ENCODE results near the gene UBE3D. TPM values are rescaled to one million over a fixed set of nuclear protein-coding genes. Genes with fewer than 3 reads are reported as not detected.

UBE3D gene
- total and polyA plus RNA-seq, 4 experiments from 2014 or later, result 4.3 to 7.3 (median 6.0) TPM

GRCh38 chr6:82996156-82996555 lies 69.5 kb downstream of the UBE3D start:
- POLR2A ChIA-PET (ENCODE audit: partially characterized antibody), result no interaction called here
- DNase-seq, result no peak
- Histone ChIP-seq H3K27me3 (ENCODE audit: insufficient read depth, low read length) (no peaks in the 10 kb centered on the region), H3K9me3 (ENCODE audit: control insufficient read depth in 1 of 2, low read length in 2 of 2) (no peaks in the 10 kb centered on the region), H3K36me3 (ENCODE audit: insufficient read depth, low read length) (no peaks in the 10 kb centered on the region), H3K4me1 (ENCODE audit: insufficient read depth, low read length) (no peaks in the 10 kb centered on the region), H3K27ac (ENCODE audit: low read depth, low read length) (no peak overlapping the region), H3K4me3 (ENCODE audit: low read length in 2 of 2) (no peak overlapping the region)
- H3K9me3 Mint-ChIP-seq, result peaks cover 0 to 9% (median 0%) of the 10 kb centered on the region in 8 donors
- no peak overlapping the region for H3K4me3 Mint-ChIP-seq
- CTCF ChIA-PET (ENCODE audit: partially characterized antibody), result no interaction called here
- intact Hi-C loops (cut with micrococcal nuclease), result no loop called here
- H3K27ac Mint-ChIP-seq, result no peak overlapping the region
- H3K4me1 Mint-ChIP-seq, result peaks cover 0 to 4% (median under 1%) of the 10 kb centered on the region in 4 donors
- no peaks in the 10 kb centered on the region for H3K27me3 Mint-ChIP-seq
- H3K36me3 Mint-ChIP-seq, result peaks cover 10 to 42% of the 10 kb centered on the region in 2 donors

GRCh38 chr6:82995066-82995465 lies 70.6 kb downstream of the UBE3D start:
- no peaks in the 10 kb centered on the region for H3K27me3 Mint-ChIP-seq

GRCh38 chr6:82989736-82990290 lies 75.8 kb downstream of the UBE3D start:
- peaks cover 0 to 2% (median 0%) of the 10 kb centered on the region in 4 donors for H3K4me1 Mint-ChIP-seq
- no peaks in the 10 kb centered on the region for H3K36me3 ChIP-seq (ENCODE audit: insufficient read depth, low read length)
- no peaks in the 10 kb centered on the region for H3K4me1 ChIP-seq (ENCODE audit: insufficient read depth, low read length)
- H3K36me3 Mint-ChIP-seq, result peaks cover 8 to 22% of the 10 kb centered on the region in 2 donors
- H3K4me3 ChIP-seq (ENCODE audit: low read length in 2 of 2), result no peak overlapping the region
- CTCF ChIA-PET (ENCODE audit: partially characterized antibody), result no interaction called here
- H3K9me3 Mint-ChIP-seq, result peaks cover 0 to 8% (median 0%) of the 10 kb centered on the region in 8 donors
- intact Hi-C loops (cut with micrococcal nuclease), result no loop called here
- H3K27me3 Mint-ChIP-seq, result no peaks in the 10 kb centered on the region
- H3K4me3 Mint-ChIP-seq, result no peak overlapping the region
- no peak overlapping the region for H3K27ac Mint-ChIP-seq
- DNase-seq, result no peak
- H3K27ac ChIP-seq (ENCODE audit: low read depth, low read length), result no peak overlapping the region
- POLR2A ChIA-PET (ENCODE audit: partially characterized antibody), result no interaction called here
- H3K9me3 ChIP-seq (ENCODE audit: control insufficient read depth in 1 of 2, low read length in 2 of 2), result no peaks in the 10 kb centered on the region
- H3K27me3 ChIP-seq (ENCODE audit: insufficient read depth, low read length), result no peaks in the 10 kb centered on the region

More at GRCh38 chr6:82995066-82995465, 70.6 kb downstream of the UBE3D start:
- H3K36me3 ChIP-seq (ENCODE audit: insufficient read depth, low read length), result no peaks in the 10 kb centered on the region
- Mint-ChIP-seq H3K4me3 (no peak overlapping the region), H3K36me3 (peaks cover 10 to 39% of the 10 kb centered on the region in 2 donors), H3K27ac (peak overlapping the region in 1 of 7 donors; percentile 25), H3K4me1 (peaks cover 0 to 4% (median under 1%) of the 10 kb centered on the region in 4 donors), H3K9me3 (peaks cover 0 to 9% (median 0%) of the 10 kb centered on the region in 8 donors)
- no peak overlapping the region for H3K4me3 ChIP-seq (ENCODE audit: low read length in 2 of 2)
- H3K4me1 ChIP-seq (ENCODE audit: insufficient read depth, low read length), result no peaks in the 10 kb centered on the region
- ChIA-PET POLR2A (ENCODE audit: partially characterized antibody) (no interaction called here), CTCF (ENCODE audit: partially characterized antibody) (no interaction called here)
- no peak overlapping the region for H3K27ac ChIP-seq (ENCODE audit: low read depth, low read length)
- intact Hi-C loops (cut with micrococcal nuclease), result no loop called here
- no peak for DNase-seq
- H3K27me3 ChIP-seq (ENCODE audit: insufficient read depth, low read length), result no peaks in the 10 kb centered on the region
- no peaks in the 10 kb centered on the region for H3K9me3 ChIP-seq (ENCODE audit: control insufficient read depth in 1 of 2, low read length in 2 of 2)

GRCh38 chr6:82988930-82989351 lies 76.7 kb downstream of the UBE3D start:
- ChIA-PET CTCF (ENCODE audit: partially characterized antibody) (no interaction called here), POLR2A (ENCODE audit: partially characterized antibody) (no interaction called here)
- Histone ChIP-seq H3K36me3 (ENCODE audit: insufficient read depth, low read length) (no peaks in the 10 kb centered on the region), H3K4me3 (ENCODE audit: low read length in 2 of 2) (no peak overlapping the region), H3K9me3 (ENCODE audit: control insufficient read depth in 1 of 2, low read length in 2 of 2) (no peaks in the 10 kb centered on the region), H3K27me3 (ENCODE audit: insufficient read depth, low read length) (no peaks in the 10 kb centered on the region), H3K27ac (ENCODE audit: low read depth, low read length) (no peak overlapping the region), H3K4me1 (ENCODE audit: insufficient read depth, low read length) (no peaks in the 10 kb centered on the region)
- H3K27ac Mint-ChIP-seq, result no peak overlapping the region
- H3K4me1 Mint-ChIP-seq, result peaks cover 0 to 2% (median 0%) of the 10 kb centered on the region in 4 donors
- peaks cover 8 to 13% of the 10 kb centered on the region in 2 donors for H3K36me3 Mint-ChIP-seq
- no peaks in the 10 kb centered on the region for H3K27me3 Mint-ChIP-seq
- no peak for DNase-seq
- H3K9me3 Mint-ChIP-seq, result peaks cover 0 to 2% (median 0%) of the 10 kb centered on the region in 8 donors
- no peak overlapping the region for H3K4me3 Mint-ChIP-seq
- intact Hi-C loops (cut with micrococcal nuclease), result no loop called here

- DNase-seq, result no peak
- Mint-ChIP-seq H3K27ac (no peak overlapping the region), H3K4me3 (no peak overlapping the region), H3K27me3 (no peaks in the 10 kb centered on the region), H3K36me3 (peaks cover 3 to 5% of the 10 kb centered on the region in 2 donors), H3K4me1 (no peaks in the 10 kb centered on the region), H3K9me3 (no peaks in the 10 kb centered on the region)
- POLR2A ChIA-PET (ENCODE audit: partially characterized antibody), result no interaction called here
- no peaks in the 10 kb centered on the region for H3K27me3 ChIP-seq (ENCODE audit: insufficient read depth, low read length)
- H3K4me3 ChIP-seq (ENCODE audit: low read length in 2 of 2), result no peak overlapping the region
- H3K4me1 ChIP-seq (ENCODE audit: insufficient read depth, low read length), result no peaks in the 10 kb centered on the region
- no peak overlapping the region for H3K27ac ChIP-seq (ENCODE audit: low read depth, low read length)
- intact Hi-C loops (cut with micrococcal nuclease), result no loop called here
- CTCF ChIA-PET (ENCODE audit: partially characterized antibody), result no interaction called here
- H3K36me3 ChIP-seq (ENCODE audit: insufficient read depth, low read length), result no peaks in the 10 kb centered on the region
- no peaks in the 10 kb centered on the region for H3K9me3 ChIP-seq (ENCODE audit: control insufficient read depth in 1 of 2, low read length in 2 of 2)
These were observed 77.7 kb downstream of the UBE3D start for GRCh38 chr6:82987951-82988350.

GRCh38 chr6:82987416-82987815 lies 78.2 kb downstream of the UBE3D start:
- H3K4me3 ChIP-seq (ENCODE audit: low read length in 2 of 2), result no peak overlapping the region
- no peaks in the 10 kb centered on the region for H3K4me1 ChIP-seq (ENCODE audit: insufficient read depth, low read length)
- Mint-ChIP-seq H3K4me1 (no peaks in the 10 kb centered on the region), H3K9me3 (no peaks in the 10 kb centered on the region), H3K27ac (no peak overlapping the region), H3K27me3 (no peaks in the 10 kb centered on the region), H3K4me3 (no peak overlapping the region), H3K36me3 (peaks cover 0 to under 1% of the 10 kb centered on the region in 2 donors)
- ChIA-PET POLR2A (ENCODE audit: partially characterized antibody) (no interaction called here), CTCF (ENCODE audit: partially characterized antibody) (no interaction called here)
- no peaks in the 10 kb centered on the region for H3K27me3 ChIP-seq (ENCODE audit: insufficient read depth, low read length)
- no peaks in the 10 kb centered on the region for H3K36me3 ChIP-seq (ENCODE audit: insufficient read depth, low read length)
- no peaks in the 10 kb centered on the region for H3K9me3 ChIP-seq (ENCODE audit: control insufficient read depth in 1 of 2, low read length in 2 of 2)
- intact Hi-C loops (cut with micrococcal nuclease), result no loop called here
- H3K27ac ChIP-seq (ENCODE audit: low read depth, low read length), result no peak overlapping the region
- DNase-seq, result no peak

GRCh38 chr6:82984720-82985119 lies 80.9 kb downstream of the UBE3D start:
- ChIA-PET POLR2A (ENCODE audit: partially characterized antibody) (no interaction called here), CTCF (ENCODE audit: partially characterized antibody) (no interaction called here)
- H3K9me3 Mint-ChIP-seq, result no peaks in the 10 kb centered on the region
- Histone ChIP-seq H3K27ac (ENCODE audit: low read depth, low read length) (no peak overlapping the region), H3K9me3 (ENCODE audit: control insufficient read depth in 1 of 2, low read length in 2 of 2) (no peaks in the 10 kb centered on the region), H3K4me1 (ENCODE audit: insufficient read depth, low read length) (no peaks in the 10 kb centered on the region), H3K4me3 (ENCODE audit: low read length in 2 of 2) (no peak overlapping the region), H3K36me3 (ENCODE audit: insufficient read depth, low read length) (no peaks in the 10 kb centered on the region), H3K27me3 (ENCODE audit: insufficient read depth, low read length) (no peaks in the 10 kb centered on the region)
- no peak for DNase-seq
- no peaks in the 10 kb centered on the region for H3K4me1 Mint-ChIP-seq
- H3K36me3 Mint-ChIP-seq, result peaks cover 0 to 4% of the 10 kb centered on the region in 2 donors
- no peaks in the 10 kb centered on the region for H3K27me3 Mint-ChIP-seq
- no peak overlapping the region for H3K4me3 Mint-ChIP-seq
- no peak overlapping the region for H3K27ac Mint-ChIP-seq
- intact Hi-C loops (cut with micrococcal nuclease), result no loop called here

GRCh38 chr6:82980086-82980485 lies 85.6 kb downstream of the UBE3D start:
- Mint-ChIP-seq H3K27me3 (no peaks in the 10 kb centered on the region), H3K27ac (no peak overlapping the region), H3K9me3 (no peaks in the 10 kb centered on the region), H3K4me1 (no peaks in the 10 kb centered on the region), H3K36me3 (peaks cover 0 to 4% of the 10 kb centered on the region in 2 donors), H3K4me3 (no peak overlapping the region)
- no peaks in the 10 kb centered on the region for H3K36me3 ChIP-seq (ENCODE audit: insufficient read depth, low read length)
- intact Hi-C loops (cut with micrococcal nuclease), result no loop called here
- DNase-seq, result no peak
- ChIA-PET CTCF (ENCODE audit: partially characterized antibody) (no interaction called here), POLR2A (ENCODE audit: partially characterized antibody) (no interaction called here)
- no peak overlapping the region for H3K27ac ChIP-seq (ENCODE audit: low read depth, low read length)
- H3K9me3 ChIP-seq (ENCODE audit: control insufficient read depth in 1 of 2, low read length in 2 of 2), result no peaks in the 10 kb centered on the region
- no peaks in the 10 kb centered on the region for H3K27me3 ChIP-seq (ENCODE audit: insufficient read depth, low read length)
- no peaks in the 10 kb centered on the region for H3K4me1 ChIP-seq (ENCODE audit: insufficient read depth, low read length)
- no peak overlapping the region for H3K4me3 ChIP-seq (ENCODE audit: low read length in 2 of 2)

Measured in CD4-positive, alpha-beta memory T cell (primary cell).